ENCODE data around the gene CRMP1. TPM values are rescaled to one million over a fixed set of nuclear protein-coding genes. Genes with fewer than 3 reads are reported as not detected.

The CRMP1 gene
- total and polyA plus RNA-seq, 2 of the 4 experiments (the other 2 are of a cell fraction), result 4.1 to 7.4 TPM

- Histone ChIP-seq H3K4ac (ENCODE audit: low read depth, low read length) (no peak overlapping the region), H3K56ac (ENCODE audit: extremely low read depth, insufficient read depth, low read length) (no peak overlapping the region), H3K27me3 (ENCODE audit: control insufficient read depth, insufficient read depth, low read length) (no peaks in the 10 kb centered on the region), H3K9ac (ENCODE audit: low read depth, low read length) (no peak overlapping the region), H3K79me1 (ENCODE audit: low read depth in 1 of 2, low read length in 2 of 2) (peaks cover 21 to 46% of the 10 kb centered on the region in 2 experiments), H2BK120ac (ENCODE audit: low read depth, low read length) (no peak overlapping the region), H4K5ac (ENCODE audit: low read depth, low read length) (no peak overlapping the region), H3K23ac (ENCODE audit: low read depth, low read length) (no peak overlapping the region), H2BK15ac (ENCODE audit: low read depth, low read length) (no peak overlapping the region), H2BK20ac (ENCODE audit: low read depth, low read length) (no peak overlapping the region), H4K20me1 (ENCODE audit: insufficient read depth, low read length) (no peaks in the 10 kb centered on the region; the same call in 1 of the 2 replicates), H3K18ac (ENCODE audit: low read depth, low read length) (no peak overlapping the region), H2AK9ac (replicated peaks; ENCODE audit: low read depth, low read length, poor library complexity) (no peak overlapping the region), H3K4me1 (ENCODE audit: control insufficient read depth, insufficient read depth, low read length) (peaks cover 15% of the 10 kb centered on the region), H3K4me2 (ENCODE audit: low read depth, low read length) (no peak overlapping the region), H4K8ac (ENCODE audit: low read depth in 2 of 2, low read length in 2 of 2) (no peak overlapping the region), H3K14ac (replicated peaks; ENCODE audit: low read depth, low read length) (no peak overlapping the region), H4K91ac (ENCODE audit: insufficient read depth, low read depth, low read length) (no peak overlapping the region), H3K4me3 (ENCODE audit: insufficient read depth, low read depth, low read length) (no peak overlapping the region), H3K9me1 (ENCODE audit: insufficient read depth, low read length) (peaks cover 27% of the 10 kb centered on the region), H3K36me3 (ENCODE audit: control insufficient read depth, insufficient read depth, low read length) (peaks cover 8% of the 10 kb centered on the region; the same call in 1 of the 2 replicates), H3K9me3 (ENCODE audit: control insufficient read depth, insufficient read depth, low read length) (peaks cover 4% of the 10 kb centered on the region; the same call in 1 of the 2 replicates), H2AFZ (replicated peaks; ENCODE audit: low read length, poor library complexity) (no peak overlapping the region), H2BK5ac (ENCODE audit: low read depth, low read length, poor library complexity, severe bottlenecking) (no peak overlapping the region), H3K27ac (ENCODE audit: insufficient read depth, low read length) (no peak overlapping the region), H2AK5ac (ENCODE audit: low read depth, low read length) (no peak overlapping the region)
- dilution Hi-C loops (cut with HindIII; ENCODE audit: low sequenced_read_pairs, unreplicated experiment) (no loop called here), in situ Hi-C loops (cut with MboI; ENCODE audit: low sequenced_read_pairs) (no loop called here), intact Hi-C loops (cut with micrococcal nuclease) (no loop called here)
- 100% methylated on average over 1 of the region's 1 CpG; no CpG with 5 or more reads in 1 of the 2 experiments for WGBS, 2 experiments (ENCODE audit: extremely low coverage in 2 of 2, insufficient read length in 1 of 2)
- TF ChIP-seq MXI1 (IDR thresholded peaks at IDR 0.05; ENCODE audit: borderline replicate concordance, low read depth, low read length), result no peak
- TF ChIP-seq, protein P1, sequence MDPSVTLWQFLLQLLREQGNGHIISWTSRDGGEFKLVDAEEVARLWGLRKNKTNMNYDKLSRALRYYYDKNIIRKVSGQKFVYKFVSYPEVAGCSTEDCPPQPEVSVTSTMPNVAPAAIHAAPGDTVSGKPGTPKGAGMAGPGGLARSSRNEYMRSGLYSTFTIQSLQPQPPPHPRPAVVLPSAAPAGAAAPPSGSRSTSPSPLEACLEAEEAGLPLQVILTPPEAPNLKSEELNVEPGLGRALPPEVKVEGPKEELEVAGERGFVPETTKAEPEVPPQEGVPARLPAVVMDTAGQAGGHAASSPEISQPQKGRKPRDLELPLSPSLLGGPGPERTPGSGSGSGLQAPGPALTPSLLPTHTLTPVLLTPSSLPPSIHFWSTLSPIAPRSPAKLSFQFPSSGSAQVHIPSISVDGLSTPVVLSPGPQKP (IDR thresholded peaks at IDR 0.05; ENCODE audit: borderline replicate concordance, low read depth, low read length), result no peak
- no peak for TF ChIP-seq SMC3 (IDR thresholded peaks at IDR 0.05; ENCODE audit: low read depth, low read length)
- no peak for TF ChIP-seq FOS (IDR thresholded peaks at IDR 0.05; ENCODE audit: low read depth, low read length)
- TF ChIP-seq CEBPB (IDR thresholded peaks at IDR 0.05; ENCODE audit: low read depth, low read length), result no peak
- no peak for TF ChIP-seq CHD1 (IDR thresholded peaks at IDR 0.05; ENCODE audit: low read depth, low read length)
- TF ChIP-seq, protein P2, sequence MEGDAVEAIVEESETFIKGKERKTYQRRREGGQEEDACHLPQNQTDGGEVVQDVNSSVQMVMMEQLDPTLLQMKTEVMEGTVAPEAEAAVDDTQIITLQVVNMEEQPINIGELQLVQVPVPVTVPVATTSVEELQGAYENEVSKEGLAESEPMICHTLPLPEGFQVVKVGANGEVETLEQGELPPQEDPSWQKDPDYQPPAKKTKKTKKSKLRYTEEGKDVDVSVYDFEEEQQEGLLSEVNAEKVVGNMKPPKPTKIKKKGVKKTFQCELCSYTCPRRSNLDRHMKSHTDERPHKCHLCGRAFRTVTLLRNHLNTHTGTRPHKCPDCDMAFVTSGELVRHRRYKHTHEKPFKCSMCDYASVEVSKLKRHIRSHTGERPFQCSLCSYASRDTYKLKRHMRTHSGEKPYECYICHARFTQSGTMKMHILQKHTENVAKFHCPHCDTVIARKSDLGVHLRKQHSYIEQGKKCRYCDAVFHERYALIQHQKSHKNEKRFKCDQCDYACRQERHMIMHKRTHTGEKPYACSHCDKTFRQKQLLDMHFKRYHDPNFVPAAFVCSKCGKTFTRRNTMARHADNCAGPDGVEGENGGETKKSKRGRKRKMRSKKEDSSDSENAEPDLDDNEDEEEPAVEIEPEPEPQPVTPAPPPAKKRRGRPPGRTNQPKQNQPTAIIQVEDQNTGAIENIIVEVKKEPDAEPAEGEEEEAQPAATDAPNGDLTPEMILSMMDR (conservative IDR thresholded peaks at IDR 0.05; ENCODE audit: low read depth, low read length), result no peak
- TF ChIP-seq, protein P3, sequence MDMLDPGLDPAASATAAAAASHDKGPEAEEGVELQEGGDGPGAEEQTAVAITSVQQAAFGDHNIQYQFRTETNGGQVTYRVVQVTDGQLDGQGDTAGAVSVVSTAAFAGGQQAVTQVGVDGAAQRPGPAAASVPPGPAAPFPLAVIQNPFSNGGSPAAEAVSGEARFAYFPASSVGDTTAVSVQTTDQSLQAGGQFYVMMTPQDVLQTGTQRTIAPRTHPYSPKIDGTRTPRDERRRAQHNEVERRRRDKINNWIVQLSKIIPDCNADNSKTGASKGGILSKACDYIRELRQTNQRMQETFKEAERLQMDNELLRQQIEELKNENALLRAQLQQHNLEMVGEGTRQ (IDR thresholded peaks at IDR 0.05; ENCODE audit: low read depth, low read length), result no peak
- TF ChIP-seq NFE2L2 (IDR thresholded peaks at IDR 0.05; ENCODE audit: low read depth, low read length), result no peak
- TF ChIP-seq RAD21 (IDR thresholded peaks at IDR 0.05; ENCODE audit: low read length), result no peak
- TF ChIP-seq MAZ (IDR thresholded peaks at IDR 0.05; ENCODE audit: borderline replicate concordance, low read depth, low read length), result no peak
- no peak for TF ChIP-seq POLR2A (IDR thresholded peaks at IDR 0.05; ENCODE audit: low read depth, low read length)
- no peak for TF ChIP-seq RFX5 (IDR thresholded peaks at IDR 0.05; ENCODE audit: low read depth, low read length)
- no peak for TF ChIP-seq MAFK (IDR thresholded peaks at IDR 0.05; ENCODE audit: low read depth, low read length)
- TF ChIP-seq RCOR1 (IDR thresholded peaks at IDR 0.05; ENCODE audit: insufficient replicate concordance, low read length), result no peak
- no peak for TF ChIP-seq BHLHE40 (IDR thresholded peaks at IDR 0.05; ENCODE audit: low read depth, low read length)
- no TSS peak for BruUV-seq (replicated peaks)
- POLR2A ChIA-PET (ENCODE audit: unreplicated experiment), result no interaction called here
- CTCF ChIA-PET, result no interaction called here
- ATAC-seq (ENCODE audit: low read depth) (no peak), DNase-seq (no peak)
These were observed 116.4 kb downstream of the CRMP1 start for GRCh38 chr4:5776510-5776909.
